Testis (tissue), 3 donors: ENCODE results near the gene ATXN7L1. TPM values are rescaled to one million over a fixed set of nuclear protein-coding genes. Genes with fewer than 3 reads are reported as not detected.

Experiments used
- DNase-seq: peaks from one replicate; pipeline ENCODE4 v3.0.0-alpha.2; 2019
- H3K27ac ChIP-seq, 2 donors: fragments of 200-600 bp; sonication (generic); one replicate each; pipeline ENCODE4 v1.5.1; 2019
- H3K27me3 ChIP-seq: fragments of 200-600 bp; sonication (generic); one replicate; pipeline ENCODE4 v1.5.1; 2019
- H3K36me3 ChIP-seq: fragments of 200-600 bp; sonication (generic); one replicate; pipeline ENCODE4 v1.5.1; 2017; ENCODE audit warnings: low read depth; ENCODE audit errors: missing control alignments
- H3K4me1 ChIP-seq: fragments of 200-600 bp; sonication (generic); one replicate; pipeline ENCODE4 v1.5.1; 2019
- H3K4me3 ChIP-seq, 2 donors: fragments of 200-600 bp; sonication (generic); one replicate each; pipeline ENCODE4 v1.5.1; 2017 to 2019
- H3K9me3 ChIP-seq: fragments of 200-600 bp; sonication (generic); one replicate; pipeline ENCODE4 v1.5.1; 2017
- POLR2A ChIP-seq: fragments of 450-650 bp; IDR thresholded peaks from one replicate; pipeline ENCODE4 v1.6.1; 2017; ENCODE audit warnings: antibody characterized with exemption, mild to moderate bottlenecking, moderate library complexity
- WGBS, 2 donors: methylation state at CpG; one replicate each; pipeline ENCODE4 v1.1.5; 2018; 5-methylcytosine and 5-hydroxymethylcytosine counted together
- intact Hi-C: fragments of 100-400 bp; cut with DNase I; formaldehyde crosslinking; loops from one replicate; pipeline ENCODE4 v1.15.1; 2023; ENCODE audit warnings: low total_unique reads
- polyA plus RNA-seq: library from polyadenylated mRNA; stranded (reverse); fragments of 350-450 nt; fragmentation: Illumina TruSeq; extraction: RNeasy Lipid Tissue Mini Kit (QIAGEN cat#74804); gene quantifications from one replicate; pipeline ENCODE4 v1.2.3, GENCODE V29; 2014; ENCODE audit warnings: low read depth, low replicate concordance; ENCODE audit not compliant: insufficient read depth
- total RNA-seq, 2 donors: library from RNA; depleted of rRNA; stranded (reverse); fragments of >200 nt; gene quantifications; one replicate each; pipeline ENCODE4 v1.2.3, GENCODE V29; 2016
- TF ChIP-seq, protein P1 (sequence below), 3 experiments: fragments of 450-650 bp in 2 of 3; fragments of 200-600 bp in 1 of 3; sonication (generic) in 1 of 3; IDR thresholded peaks; one replicate each; pipeline ENCODE4 v1.5.1; 2016 to 2019; ENCODE audit warnings: antibody characterized with exemption in 3 of 3, mild to moderate bottlenecking in 2 of 3, moderate library complexity in 1 of 3

Gene ATXN7L1
- total and polyA plus RNA-seq, 3 donors from 2014 or later: 35.7 to 61.7 (median 35.9) TPM

DNA sequence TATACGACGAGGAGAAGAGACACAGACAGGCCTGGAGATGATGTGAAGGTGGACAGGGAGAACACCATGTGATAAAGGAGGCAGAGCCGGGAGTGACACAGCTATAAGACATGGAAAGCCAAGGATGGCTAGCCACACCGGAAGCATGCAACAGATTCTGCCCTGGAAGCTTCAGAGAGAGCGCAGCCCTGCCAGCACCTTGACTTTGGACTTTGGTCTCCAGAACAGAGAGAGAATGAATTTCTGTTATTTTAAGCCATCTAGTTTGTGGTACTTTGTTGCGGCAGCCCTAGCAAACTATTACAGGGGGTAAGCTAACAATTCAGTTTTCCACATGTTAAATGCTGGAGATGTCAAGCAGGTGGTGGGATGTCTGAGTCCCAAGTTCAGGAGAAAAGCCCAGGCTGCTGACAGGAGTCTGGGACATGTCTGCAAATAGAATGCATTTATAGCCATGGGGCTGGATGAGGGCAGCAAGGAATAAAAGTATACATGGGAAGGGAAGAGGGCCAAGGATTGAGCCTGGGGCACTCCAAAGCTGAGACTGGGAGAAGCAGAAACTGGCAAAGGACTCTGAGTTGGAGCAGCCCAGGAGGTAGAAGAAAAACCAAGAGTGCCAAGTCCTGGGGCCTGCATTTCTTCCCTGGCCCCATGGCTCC is 65.1 kb downstream of the ATXN7L1 start:
- Histone ChIP-seq H3K36me3 (no peaks in the 10 kb centered on the region), H3K4me3 (no peak overlapping the region), H3K4me1 (peaks cover 12% of the 10 kb centered on the region), H3K27ac (no peak overlapping the region), H3K27me3 (no peaks in the 10 kb centered on the region), H3K9me3 (no peaks in the 10 kb centered on the region)
- no peak for DNase-seq
- 96% methylated on average over 6 of the region's 6 CpGs for WGBS, 2 donors
- TF ChIP-seq POLR2A: no peak
- TF ChIP-seq, protein P1, sequence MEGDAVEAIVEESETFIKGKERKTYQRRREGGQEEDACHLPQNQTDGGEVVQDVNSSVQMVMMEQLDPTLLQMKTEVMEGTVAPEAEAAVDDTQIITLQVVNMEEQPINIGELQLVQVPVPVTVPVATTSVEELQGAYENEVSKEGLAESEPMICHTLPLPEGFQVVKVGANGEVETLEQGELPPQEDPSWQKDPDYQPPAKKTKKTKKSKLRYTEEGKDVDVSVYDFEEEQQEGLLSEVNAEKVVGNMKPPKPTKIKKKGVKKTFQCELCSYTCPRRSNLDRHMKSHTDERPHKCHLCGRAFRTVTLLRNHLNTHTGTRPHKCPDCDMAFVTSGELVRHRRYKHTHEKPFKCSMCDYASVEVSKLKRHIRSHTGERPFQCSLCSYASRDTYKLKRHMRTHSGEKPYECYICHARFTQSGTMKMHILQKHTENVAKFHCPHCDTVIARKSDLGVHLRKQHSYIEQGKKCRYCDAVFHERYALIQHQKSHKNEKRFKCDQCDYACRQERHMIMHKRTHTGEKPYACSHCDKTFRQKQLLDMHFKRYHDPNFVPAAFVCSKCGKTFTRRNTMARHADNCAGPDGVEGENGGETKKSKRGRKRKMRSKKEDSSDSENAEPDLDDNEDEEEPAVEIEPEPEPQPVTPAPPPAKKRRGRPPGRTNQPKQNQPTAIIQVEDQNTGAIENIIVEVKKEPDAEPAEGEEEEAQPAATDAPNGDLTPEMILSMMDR (IDR thresholded peaks at IDR 0.05): no peak
- intact Hi-C loops: no loop called here

DNA sequence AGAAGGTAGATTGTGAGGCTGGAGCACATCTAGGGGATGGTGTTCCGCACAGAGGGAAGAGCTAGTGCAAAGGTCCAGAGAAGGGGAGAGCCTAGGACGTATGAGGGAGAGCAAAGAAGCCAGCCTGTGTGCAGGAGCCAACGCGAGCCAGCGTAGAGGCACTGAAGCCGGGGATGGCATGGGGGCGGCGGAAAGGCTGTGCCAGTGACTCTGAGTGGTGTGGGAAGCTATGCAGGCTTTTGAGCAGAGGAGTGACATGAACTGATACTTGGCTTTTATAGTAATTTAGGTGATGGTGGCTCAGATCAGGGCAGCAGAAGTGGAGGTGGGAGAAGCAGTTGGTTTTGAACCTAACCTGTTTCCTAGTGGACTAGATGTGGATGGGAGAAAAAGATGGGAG is 65.8 kb downstream of the ATXN7L1 start:
- WGBS, 2 donors: 92 to 97% methylated on average over 8 of the region's 8 CpGs
- intact Hi-C loops: no loop called here
- no peak overlapping the region for H3K27ac ChIP-seq
- no peak for TF ChIP-seq POLR2A
- TF ChIP-seq, protein P1 (IDR thresholded peaks at IDR 0.05): no peak
- peaks cover 11% of the 10 kb centered on the region for H3K4me1 ChIP-seq
- no peak for DNase-seq
- H3K27me3 ChIP-seq: no peaks in the 10 kb centered on the region
- no peaks in the 10 kb centered on the region for H3K9me3 ChIP-seq
- H3K4me3 ChIP-seq: no peak overlapping the region
- no peaks in the 10 kb centered on the region for H3K36me3 ChIP-seq

DNA sequence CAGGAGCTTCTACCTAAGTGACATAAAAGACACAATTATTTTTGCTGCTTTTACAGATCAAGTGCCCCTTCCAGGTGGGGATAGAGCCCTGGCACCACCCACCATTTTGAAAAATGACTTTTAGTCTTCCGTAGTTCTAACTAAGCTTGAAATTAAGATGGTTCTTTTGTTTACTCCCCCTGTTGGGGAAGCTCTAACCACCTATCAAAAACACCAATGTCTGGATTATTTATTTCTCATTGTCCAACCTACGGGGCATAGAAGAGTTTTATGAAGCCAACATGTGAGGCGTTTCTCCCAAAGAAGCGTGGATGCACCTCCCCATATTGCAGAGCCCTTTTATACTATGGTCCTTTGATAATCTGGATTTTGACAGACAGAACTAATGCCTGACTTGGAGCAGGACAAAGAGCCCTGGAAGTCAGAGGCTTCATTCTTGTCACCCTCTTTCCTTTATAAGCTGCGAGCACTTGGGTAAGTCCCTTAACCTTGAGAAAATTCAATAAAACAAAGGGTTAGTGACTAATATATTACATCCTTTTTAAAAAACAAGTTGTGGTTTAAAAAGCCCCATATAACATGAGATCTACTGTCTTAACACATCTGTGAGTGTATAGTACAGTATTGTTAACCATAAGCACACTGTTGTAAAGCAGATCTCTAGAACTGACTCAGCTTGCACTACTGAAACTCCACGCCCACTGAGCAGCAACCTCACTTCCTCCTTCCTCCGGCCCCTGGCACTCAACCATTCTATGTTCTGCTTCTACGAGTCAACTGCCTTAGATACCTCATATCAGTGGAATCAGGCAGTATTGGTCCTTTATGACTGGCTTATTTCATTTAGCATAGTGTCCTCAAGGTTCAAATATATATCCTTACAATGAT is 67.5 kb downstream of the ATXN7L1 start:
- Histone ChIP-seq H3K27ac (no peak overlapping the region), H3K4me3 (no peak overlapping the region), H3K9me3 (no peaks in the 10 kb centered on the region), H3K27me3 (no peaks in the 10 kb centered on the region), H3K36me3 (no peaks in the 10 kb centered on the region), H3K4me1 (no peaks in the 10 kb centered on the region)
- intact Hi-C loops: no loop called here
- DNase-seq: no peak
- no peak for TF ChIP-seq POLR2A
- TF ChIP-seq, protein P1 (IDR thresholded peaks at IDR 0.05): no peak
- 90 to 92% methylated on average over 8 of the region's 8 CpGs for WGBS, 2 donors

DNA sequence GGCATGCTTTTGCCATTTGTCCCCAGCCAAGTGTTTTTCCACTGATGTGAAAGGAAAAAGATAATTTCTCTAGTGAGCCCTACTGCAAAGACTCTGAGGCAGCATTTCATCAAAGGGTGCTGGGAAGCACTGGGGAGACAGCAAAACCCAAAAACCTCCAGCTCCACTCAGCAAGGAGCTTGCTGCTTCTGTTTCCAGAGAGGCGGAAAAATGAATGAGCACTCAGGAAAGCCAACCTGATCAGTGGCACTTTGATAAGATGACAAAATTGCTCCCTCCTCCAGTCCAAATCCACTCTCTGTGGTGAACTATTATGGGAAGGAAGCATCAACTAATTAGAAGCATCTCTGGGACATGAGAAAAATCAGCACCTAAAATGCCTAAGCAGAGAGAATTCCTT is 68.2 kb downstream of the ATXN7L1 start:
- Histone ChIP-seq H3K27me3 (no peaks in the 10 kb centered on the region), H3K9me3 (no peaks in the 10 kb centered on the region), H3K4me3 (no peak overlapping the region), H3K36me3 (no peaks in the 10 kb centered on the region), H3K27ac (no peak overlapping the region), H3K4me1 (no peaks in the 10 kb centered on the region)
- intact Hi-C loops: no loop called here
- TF ChIP-seq, protein P1 (IDR thresholded peaks at IDR 0.05): no peak
- no peak for TF ChIP-seq POLR2A
- DNase-seq: no peak
- WGBS, 2 donors: 93 to 97% methylated on average over 1 of the region's 1 CpG
